Upper lobe of left lung (tissue), 4 donors: Measurements from ENCODE around the gene EEF1AKMT1.
A peak's percentile ranks its signal among the peaks of the same experiment; 100 is the strongest.

Source experiments
- EP300 ChIP-seq, 4 donors: sonication (generic); formaldehyde crosslinking; IDR thresholded peaks; one replicate each; pipeline ENCODE4 v1.5.1; 2017; ENCODE audit warnings: antibody characterized with exemption in 4 of 4, control low read depth in 2 of 4
- POLR2A ChIP-seq, 4 donors: fragments of 450-650 bp; IDR thresholded peaks; one replicate each; pipeline ENCODE4 v1.5.1; 2016 to 2017; ENCODE audit warnings: antibody characterized with exemption in 4 of 4, mild to moderate bottlenecking in 2 of 4
- TF ChIP-seq, protein P1 (sequence below), 6 experiments: fragments of 450-650 bp in 4 of 6; fragments of 200-600 bp in 2 of 6; sonication (generic) in 2 of 6; IDR thresholded peaks; one replicate each; pipeline ENCODE4 v1.5.1; 2016 to 2019; ENCODE audit warnings: antibody characterized with exemption in 6 of 6

DNA sequence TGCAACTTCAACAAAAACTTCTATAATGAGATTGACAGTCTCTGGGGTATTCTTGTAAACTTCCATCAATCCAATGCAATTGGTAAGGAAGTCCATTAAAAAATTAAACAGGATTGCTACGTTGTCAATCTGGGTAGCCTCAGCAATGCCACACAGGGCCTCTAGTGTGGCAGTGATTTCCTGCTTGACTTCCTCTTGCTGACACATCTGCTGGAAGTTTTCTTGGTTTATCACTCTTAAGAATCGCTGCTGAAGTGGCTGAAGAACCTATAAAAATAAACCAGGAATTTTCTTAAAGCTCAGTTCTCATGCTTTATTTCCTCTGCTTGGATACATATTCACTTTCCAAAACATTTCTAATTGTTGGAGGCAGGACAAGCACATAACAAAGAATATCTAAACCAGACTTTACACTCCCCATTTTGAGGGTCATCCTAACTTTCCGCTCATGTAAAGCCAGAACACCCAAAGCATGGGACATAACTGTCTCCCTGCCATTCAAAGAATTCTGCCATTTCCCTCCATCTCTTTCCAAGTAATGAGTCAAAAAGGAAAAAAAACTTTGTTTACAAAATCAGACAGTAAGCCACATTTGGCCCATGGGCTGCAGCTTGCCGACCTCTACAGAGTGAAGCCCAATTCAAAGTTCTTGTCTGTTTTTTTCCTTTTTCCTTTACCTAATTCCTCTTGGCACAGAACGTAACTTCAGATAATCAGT is 23.2 kb upstream of the EEF1AKMT1 start:
- TF ChIP-seq EP300 (IDR thresholded peaks at IDR 0.05) (no peak), POLR2A (IDR thresholded peaks at IDR 0.05) (no peak)
- TF ChIP-seq, protein P1, sequence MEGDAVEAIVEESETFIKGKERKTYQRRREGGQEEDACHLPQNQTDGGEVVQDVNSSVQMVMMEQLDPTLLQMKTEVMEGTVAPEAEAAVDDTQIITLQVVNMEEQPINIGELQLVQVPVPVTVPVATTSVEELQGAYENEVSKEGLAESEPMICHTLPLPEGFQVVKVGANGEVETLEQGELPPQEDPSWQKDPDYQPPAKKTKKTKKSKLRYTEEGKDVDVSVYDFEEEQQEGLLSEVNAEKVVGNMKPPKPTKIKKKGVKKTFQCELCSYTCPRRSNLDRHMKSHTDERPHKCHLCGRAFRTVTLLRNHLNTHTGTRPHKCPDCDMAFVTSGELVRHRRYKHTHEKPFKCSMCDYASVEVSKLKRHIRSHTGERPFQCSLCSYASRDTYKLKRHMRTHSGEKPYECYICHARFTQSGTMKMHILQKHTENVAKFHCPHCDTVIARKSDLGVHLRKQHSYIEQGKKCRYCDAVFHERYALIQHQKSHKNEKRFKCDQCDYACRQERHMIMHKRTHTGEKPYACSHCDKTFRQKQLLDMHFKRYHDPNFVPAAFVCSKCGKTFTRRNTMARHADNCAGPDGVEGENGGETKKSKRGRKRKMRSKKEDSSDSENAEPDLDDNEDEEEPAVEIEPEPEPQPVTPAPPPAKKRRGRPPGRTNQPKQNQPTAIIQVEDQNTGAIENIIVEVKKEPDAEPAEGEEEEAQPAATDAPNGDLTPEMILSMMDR (IDR thresholded peaks at IDR 0.05) = peak in 1 of 6 experiments; percentile 4
